ENCODE results near the gene ABHD17B. TPM values are rescaled to one million over a fixed set of nuclear protein-coding genes. Genes with fewer than 3 reads are reported as not detected.

Gene ABHD17B
- polyA plus RNA-seq, 2 donors, result 8.1 to 9.8 TPM

- Histone ChIP-seq H3K27me3 (ENCODE audit: control insufficient read depth in 1 of 2, insufficient read depth in 2 of 2, low read length in 2 of 2) (no peaks in the 10 kb centered on the region), H3K4me1 (ENCODE audit: control insufficient read depth in 2 of 2, insufficient read depth in 2 of 2, low read length in 1 of 2) (no peaks in the 10 kb centered on the region), H3K9me3 (ENCODE audit: control insufficient read depth in 2 of 2, insufficient read depth in 1 of 2, low read depth in 1 of 2, low read length in 1 of 2) (no peaks in the 10 kb centered on the region), H3K36me3 (ENCODE audit: control insufficient read depth in 2 of 2, insufficient read depth in 2 of 2, low read length in 1 of 2) (no peaks in the 10 kb centered on the region), H3K27ac (ENCODE audit: low read depth in 2 of 2, low read length in 1 of 2) (no peak overlapping the region), H3K4me3 (ENCODE audit: low read depth in 1 of 2, low read length in 2 of 2) (no peak overlapping the region)
Measured at GRCh38 chr9:71858812-71859211, 52.2 kb downstream of the ABHD17B start.

GRCh38 chr9:71858102-71858798, 52.7 kb downstream of the ABHD17B start:
- Histone ChIP-seq H3K4me3 (ENCODE audit: low read depth in 1 of 2, low read length in 2 of 2) (no peak overlapping the region), H3K27ac (ENCODE audit: low read depth in 2 of 2, low read length in 1 of 2) (no peak overlapping the region)

GRCh38 chr9:71857159-71857558, 53.8 kb downstream of the ABHD17B start:
- Histone ChIP-seq H3K27ac (ENCODE audit: low read depth in 2 of 2, low read length in 1 of 2) (no peak overlapping the region), H3K4me1 (ENCODE audit: control insufficient read depth in 2 of 2, insufficient read depth in 2 of 2, low read length in 1 of 2) (no peaks in the 10 kb centered on the region), H3K4me3 (ENCODE audit: low read depth in 1 of 2, low read length in 2 of 2) (no peak overlapping the region), H3K9me3 (ENCODE audit: control insufficient read depth in 2 of 2, insufficient read depth in 1 of 2, low read depth in 1 of 2, low read length in 1 of 2) (no peaks in the 10 kb centered on the region), H3K36me3 (ENCODE audit: control insufficient read depth in 2 of 2, insufficient read depth in 2 of 2, low read length in 1 of 2) (no peaks in the 10 kb centered on the region), H3K27me3 (ENCODE audit: control insufficient read depth in 1 of 2, insufficient read depth in 2 of 2, low read length in 2 of 2) (no peaks in the 10 kb centered on the region)

More at GRCh38 chr9:71858102-71858798, 52.7 kb downstream of the ABHD17B start:
- no peaks in the 10 kb centered on the region for H3K9me3 ChIP-seq (ENCODE audit: control insufficient read depth in 2 of 2, insufficient read depth in 1 of 2, low read depth in 1 of 2, low read length in 1 of 2)
- no peaks in the 10 kb centered on the region for H3K4me1 ChIP-seq (ENCODE audit: control insufficient read depth in 2 of 2, insufficient read depth in 2 of 2, low read length in 1 of 2)
- H3K27me3 ChIP-seq (ENCODE audit: control insufficient read depth in 1 of 2, insufficient read depth in 2 of 2, low read length in 2 of 2), result no peaks in the 10 kb centered on the region
- 97 to 98% methylated on average over 2 of the region's 2 CpGs for WGBS, 2 donors
- H3K36me3 ChIP-seq (ENCODE audit: control insufficient read depth in 2 of 2, insufficient read depth in 2 of 2, low read length in 1 of 2), result no peaks in the 10 kb centered on the region

GRCh38 chr9:71854811-71855210, 56.2 kb downstream of the ABHD17B start:
- H3K4me3 ChIP-seq (ENCODE audit: low read depth in 1 of 2, low read length in 2 of 2), result no peak overlapping the region
- H3K9me3 ChIP-seq (ENCODE audit: control insufficient read depth in 2 of 2, insufficient read depth in 1 of 2, low read depth in 1 of 2, low read length in 1 of 2), result no peaks in the 10 kb centered on the region
- WGBS, 2 donors, result 71 to 76% methylated on average over 5 of the region's 5 CpGs
- no peak overlapping the region for H3K27ac ChIP-seq (ENCODE audit: low read depth in 2 of 2, low read length in 1 of 2)
- no peaks in the 10 kb centered on the region for H3K4me1 ChIP-seq (ENCODE audit: control insufficient read depth in 2 of 2, insufficient read depth in 2 of 2, low read length in 1 of 2)
- H3K36me3 ChIP-seq (ENCODE audit: control insufficient read depth in 2 of 2, insufficient read depth in 2 of 2, low read length in 1 of 2), result no peaks in the 10 kb centered on the region
- no peaks in the 10 kb centered on the region for H3K27me3 ChIP-seq (ENCODE audit: control insufficient read depth in 1 of 2, insufficient read depth in 2 of 2, low read length in 2 of 2)

GRCh38 chr9:71853084-71853483, 57.9 kb downstream of the ABHD17B start:
- H3K36me3 ChIP-seq (ENCODE audit: control insufficient read depth in 2 of 2, insufficient read depth in 2 of 2, low read length in 1 of 2), result no peaks in the 10 kb centered on the region
- H3K9me3 ChIP-seq (ENCODE audit: control insufficient read depth in 2 of 2, insufficient read depth in 1 of 2, low read depth in 1 of 2, low read length in 1 of 2), result no peaks in the 10 kb centered on the region
- H3K27ac ChIP-seq (ENCODE audit: low read depth in 2 of 2, low read length in 1 of 2), result no peak overlapping the region
- no peaks in the 10 kb centered on the region for H3K27me3 ChIP-seq (ENCODE audit: control insufficient read depth in 1 of 2, insufficient read depth in 2 of 2, low read length in 2 of 2)
- no peak overlapping the region for H3K4me3 ChIP-seq (ENCODE audit: low read depth in 1 of 2, low read length in 2 of 2)
- 95 to 96% methylated on average over 1 of the region's 1 CpG for WGBS, 2 donors
- no peaks in the 10 kb centered on the region for H3K4me1 ChIP-seq (ENCODE audit: control insufficient read depth in 2 of 2, insufficient read depth in 2 of 2, low read length in 1 of 2)

DNA sequence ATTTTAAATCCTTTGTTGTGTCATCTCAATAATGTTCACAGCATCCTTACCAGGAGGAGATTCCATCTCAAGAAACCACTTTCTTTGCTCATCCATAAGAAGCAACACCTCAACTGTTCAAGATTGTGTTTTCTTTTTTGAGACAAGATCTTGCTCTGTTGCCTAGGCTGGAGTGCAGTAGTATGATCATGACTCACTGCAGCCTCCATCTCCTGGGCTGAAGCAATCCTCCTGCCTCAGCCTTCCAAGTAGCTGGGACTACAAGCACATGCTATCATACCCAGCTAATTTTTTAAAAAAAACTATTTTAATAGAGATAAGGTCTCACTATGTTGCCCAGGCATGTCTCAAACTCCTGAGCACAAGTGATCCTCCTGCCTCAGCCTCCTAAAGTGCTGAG, 60.0 kb downstream of the ABHD17B start:
- H3K4me1 ChIP-seq (ENCODE audit: control insufficient read depth in 2 of 2, insufficient read depth in 2 of 2, low read length in 1 of 2), result no peaks in the 10 kb centered on the region
- H3K36me3 ChIP-seq (ENCODE audit: control insufficient read depth in 2 of 2, insufficient read depth in 2 of 2, low read length in 1 of 2), result no peaks in the 10 kb centered on the region
- H3K27me3 ChIP-seq (ENCODE audit: control insufficient read depth in 1 of 2, insufficient read depth in 2 of 2, low read length in 2 of 2), result no peaks in the 10 kb centered on the region
- no peaks in the 10 kb centered on the region for H3K9me3 ChIP-seq (ENCODE audit: control insufficient read depth in 2 of 2, insufficient read depth in 1 of 2, low read depth in 1 of 2, low read length in 1 of 2)
- no peak overlapping the region for H3K27ac ChIP-seq (ENCODE audit: low read depth in 2 of 2, low read length in 1 of 2)
- H3K4me3 ChIP-seq (ENCODE audit: low read depth in 1 of 2, low read length in 2 of 2), result no peak overlapping the region

DNA sequence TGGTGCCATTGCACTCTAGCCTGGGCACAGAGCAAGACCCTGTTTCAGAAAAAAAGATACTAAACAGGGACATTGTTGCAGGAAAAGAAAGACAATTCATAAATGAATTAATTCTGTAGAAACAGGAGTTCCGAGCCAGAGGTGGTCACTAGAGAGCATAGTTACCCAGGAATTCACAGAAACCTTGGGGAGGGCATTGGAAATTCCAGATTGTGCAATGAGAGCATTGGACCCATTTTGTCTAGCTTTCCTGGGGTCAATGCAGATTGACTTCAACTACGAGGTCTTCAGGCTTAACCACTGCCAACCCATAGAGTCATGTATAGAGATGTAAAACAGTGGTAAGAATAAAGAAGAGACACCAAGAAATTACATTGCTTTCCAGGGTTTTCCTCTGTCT, 63.1 kb downstream of the ABHD17B start:
- Histone ChIP-seq H3K36me3 (ENCODE audit: control insufficient read depth in 2 of 2, insufficient read depth in 2 of 2, low read length in 1 of 2) (no peaks in the 10 kb centered on the region), H3K4me1 (ENCODE audit: control insufficient read depth in 2 of 2, insufficient read depth in 2 of 2, low read length in 1 of 2) (no peaks in the 10 kb centered on the region)
- 75 to 88% methylated on average over 2 of the region's 2 CpGs for WGBS, 2 donors

DNA sequence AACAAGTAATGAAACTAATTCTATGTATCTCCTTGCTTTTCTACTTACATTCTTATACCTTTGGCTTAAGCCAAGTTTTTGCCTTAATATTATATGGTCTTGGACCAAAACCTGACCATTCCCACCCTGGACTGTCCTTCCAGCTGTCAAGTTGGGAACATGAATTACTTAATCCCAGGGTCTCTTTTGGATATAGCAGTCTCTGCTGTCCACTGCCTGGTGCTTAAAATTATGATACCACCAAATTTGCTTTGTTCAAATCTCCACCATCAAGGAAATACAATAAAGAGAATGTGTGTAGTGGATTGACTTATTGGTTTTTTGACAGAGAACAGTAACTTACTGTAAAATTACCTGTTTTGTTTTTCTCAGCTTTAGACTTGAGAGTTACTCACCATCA, 66.2 kb downstream of the ABHD17B start:
- H3K9me3 ChIP-seq (ENCODE audit: control insufficient read depth in 2 of 2, insufficient read depth in 1 of 2, low read depth in 1 of 2, low read length in 1 of 2), result no peaks in the 10 kb centered on the region
- H3K27me3 ChIP-seq (ENCODE audit: control insufficient read depth in 1 of 2, insufficient read depth in 2 of 2, low read length in 2 of 2), result no peaks in the 10 kb centered on the region

More for the DNA sequence above, 63.1 kb downstream of the ABHD17B start:
- Histone ChIP-seq H3K9me3 (ENCODE audit: control insufficient read depth in 2 of 2, insufficient read depth in 1 of 2, low read depth in 1 of 2, low read length in 1 of 2) (no peaks in the 10 kb centered on the region), H3K27ac (ENCODE audit: low read depth in 2 of 2, low read length in 1 of 2) (no peak overlapping the region), H3K4me3 (ENCODE audit: low read depth in 1 of 2, low read length in 2 of 2) (no peak overlapping the region), H3K27me3 (ENCODE audit: control insufficient read depth in 1 of 2, insufficient read depth in 2 of 2, low read length in 2 of 2) (no peaks in the 10 kb centered on the region)

GRCh38 chr9:71839668-71840067, 71.3 kb downstream of the ABHD17B start:
- Histone ChIP-seq H3K4me3 (ENCODE audit: low read depth in 1 of 2, low read length in 2 of 2) (no peak overlapping the region), H3K27ac (ENCODE audit: low read depth in 2 of 2, low read length in 1 of 2) (no peak overlapping the region), H3K27me3 (ENCODE audit: control insufficient read depth in 1 of 2, insufficient read depth in 2 of 2, low read length in 2 of 2) (no peaks in the 10 kb centered on the region), H3K9me3 (ENCODE audit: control insufficient read depth in 2 of 2, insufficient read depth in 1 of 2, low read depth in 1 of 2, low read length in 1 of 2) (no peaks in the 10 kb centered on the region), H3K4me1 (ENCODE audit: control insufficient read depth in 2 of 2, insufficient read depth in 2 of 2, low read length in 1 of 2) (no peaks in the 10 kb centered on the region), H3K36me3 (ENCODE audit: control insufficient read depth in 2 of 2, insufficient read depth in 2 of 2, low read length in 1 of 2) (no peaks in the 10 kb centered on the region)
- WGBS, 2 donors, result 87 to 89% methylated on average over 5 of the region's 5 CpGs

More for the DNA sequence above, 66.2 kb downstream of the ABHD17B start:
- Histone ChIP-seq H3K4me3 (ENCODE audit: low read depth in 1 of 2, low read length in 2 of 2) (no peak overlapping the region), H3K27ac (ENCODE audit: low read depth in 2 of 2, low read length in 1 of 2) (no peak overlapping the region), H3K4me1 (ENCODE audit: control insufficient read depth in 2 of 2, insufficient read depth in 2 of 2, low read length in 1 of 2) (no peaks in the 10 kb centered on the region), H3K36me3 (ENCODE audit: control insufficient read depth in 2 of 2, insufficient read depth in 2 of 2, low read length in 1 of 2) (no peaks in the 10 kb centered on the region)

GRCh38 chr9:71835596-71835995, 75.4 kb downstream of the ABHD17B start:
- Histone ChIP-seq H3K27me3 (ENCODE audit: control insufficient read depth in 1 of 2, insufficient read depth in 2 of 2, low read length in 2 of 2) (no peaks in the 10 kb centered on the region), H3K4me1 (ENCODE audit: control insufficient read depth in 2 of 2, insufficient read depth in 2 of 2, low read length in 1 of 2) (no peaks in the 10 kb centered on the region), H3K9me3 (ENCODE audit: control insufficient read depth in 2 of 2, insufficient read depth in 1 of 2, low read depth in 1 of 2, low read length in 1 of 2) (no peaks in the 10 kb centered on the region), H3K4me3 (ENCODE audit: low read depth in 1 of 2, low read length in 2 of 2) (no peak overlapping the region), H3K36me3 (ENCODE audit: control insufficient read depth in 2 of 2, insufficient read depth in 2 of 2, low read length in 1 of 2) (no peaks in the 10 kb centered on the region), H3K27ac (ENCODE audit: low read depth in 2 of 2, low read length in 1 of 2) (no peak overlapping the region)
